GM12874 (cell line): Measurements from ENCODE around the gene SEC22A.

ENCODE experiments used
- CTCF ChIP-seq: IDR thresholded peaks from 2 replicates; pipeline ENCODE4 v1.5.1; 2011; ENCODE audit warnings: low read depth, mild to moderate bottlenecking, control low read depth, low read length, moderate library complexity; ENCODE audit not compliant: insufficient read depth

SEC22A gene

GRCh38 chr3:123258811-123259420 lies 57.2 kb downstream of the SEC22A start:
- TF ChIP-seq CTCF: peak; percentile 14; the same call in 1 of the 2 replicates

GRCh38 chr3:123261666-123262065 lies 59.9 kb downstream of the SEC22A start:
- no peak for TF ChIP-seq CTCF

GRCh38 chr3:123262226-123262625 lies 60.5 kb downstream of the SEC22A start:
- TF ChIP-seq CTCF: no peak

- no peak for TF ChIP-seq CTCF
These were observed 61.1 kb downstream of the SEC22A start for GRCh38 chr3:123262868-123263267.

- TF ChIP-seq CTCF: no peak
These were observed 62.2 kb downstream of the SEC22A start for GRCh38 chr3:123263941-123264340.

GRCh38 chr3:123267821-123268220 lies 66.1 kb downstream of the SEC22A start:
- no peak for TF ChIP-seq CTCF

GRCh38 chr3:123270818-123271217 lies 69.1 kb downstream of the SEC22A start:
- no peak for TF ChIP-seq CTCF
